ENCODE data around the gene LRRK2.

DNA sequence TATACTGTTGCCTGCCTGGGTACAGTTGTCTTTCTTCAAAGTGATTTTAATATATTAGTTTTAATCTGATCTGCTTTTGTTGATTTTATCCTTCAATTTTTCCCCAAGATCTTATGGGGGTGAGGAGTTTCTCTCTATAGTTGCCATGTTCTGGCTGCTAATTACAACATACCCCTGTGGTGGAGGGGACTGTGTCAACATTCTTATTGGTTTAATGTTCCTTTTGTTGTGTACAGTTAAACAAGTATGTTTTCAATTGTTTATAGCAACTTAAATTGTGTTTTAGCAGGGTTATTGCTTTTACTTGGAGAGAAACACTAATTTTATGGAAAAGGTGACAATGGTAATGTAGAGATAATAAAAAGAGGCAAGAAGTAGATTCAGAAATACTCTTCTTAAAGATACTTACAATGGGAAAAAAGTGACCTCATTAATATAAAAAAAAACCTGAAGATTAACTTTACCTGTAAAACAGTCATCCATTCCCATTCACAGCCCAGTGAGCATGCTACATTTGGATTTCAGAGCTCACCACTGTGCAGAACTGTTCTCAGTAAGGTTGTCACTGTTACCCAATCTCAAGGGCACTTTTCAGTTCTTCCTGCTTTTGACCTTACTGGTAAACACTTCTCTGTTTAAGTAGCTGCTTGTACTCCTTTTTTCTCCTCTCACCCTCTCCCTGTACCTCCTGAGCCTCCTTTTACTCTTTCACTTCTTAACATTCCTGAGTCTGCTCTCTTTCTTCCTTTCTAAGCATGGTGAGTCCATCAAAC, 8.1 kb upstream of the LRRK2 start:
- TF ChIP-seq, protein P1, sequence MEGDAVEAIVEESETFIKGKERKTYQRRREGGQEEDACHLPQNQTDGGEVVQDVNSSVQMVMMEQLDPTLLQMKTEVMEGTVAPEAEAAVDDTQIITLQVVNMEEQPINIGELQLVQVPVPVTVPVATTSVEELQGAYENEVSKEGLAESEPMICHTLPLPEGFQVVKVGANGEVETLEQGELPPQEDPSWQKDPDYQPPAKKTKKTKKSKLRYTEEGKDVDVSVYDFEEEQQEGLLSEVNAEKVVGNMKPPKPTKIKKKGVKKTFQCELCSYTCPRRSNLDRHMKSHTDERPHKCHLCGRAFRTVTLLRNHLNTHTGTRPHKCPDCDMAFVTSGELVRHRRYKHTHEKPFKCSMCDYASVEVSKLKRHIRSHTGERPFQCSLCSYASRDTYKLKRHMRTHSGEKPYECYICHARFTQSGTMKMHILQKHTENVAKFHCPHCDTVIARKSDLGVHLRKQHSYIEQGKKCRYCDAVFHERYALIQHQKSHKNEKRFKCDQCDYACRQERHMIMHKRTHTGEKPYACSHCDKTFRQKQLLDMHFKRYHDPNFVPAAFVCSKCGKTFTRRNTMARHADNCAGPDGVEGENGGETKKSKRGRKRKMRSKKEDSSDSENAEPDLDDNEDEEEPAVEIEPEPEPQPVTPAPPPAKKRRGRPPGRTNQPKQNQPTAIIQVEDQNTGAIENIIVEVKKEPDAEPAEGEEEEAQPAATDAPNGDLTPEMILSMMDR (IDR thresholded peaks at IDR 0.05) = no peak
- no peak for TF ChIP-seq ZFX (IDR thresholded peaks at IDR 0.05; ENCODE audit: borderline replicate concordance)
